HS-5 (cell line): ENCODE data around the gene PLEKHG2.
A peak's percentile ranks its signal among the peaks of the same experiment; 100 is the strongest.

Experiments used
- DNase-seq: peaks from one replicate; pipeline ENCODE4 v3.0.0-alpha.2; 2012; ENCODE audit warnings: low read depth

PLEKHG2 gene

DNA sequence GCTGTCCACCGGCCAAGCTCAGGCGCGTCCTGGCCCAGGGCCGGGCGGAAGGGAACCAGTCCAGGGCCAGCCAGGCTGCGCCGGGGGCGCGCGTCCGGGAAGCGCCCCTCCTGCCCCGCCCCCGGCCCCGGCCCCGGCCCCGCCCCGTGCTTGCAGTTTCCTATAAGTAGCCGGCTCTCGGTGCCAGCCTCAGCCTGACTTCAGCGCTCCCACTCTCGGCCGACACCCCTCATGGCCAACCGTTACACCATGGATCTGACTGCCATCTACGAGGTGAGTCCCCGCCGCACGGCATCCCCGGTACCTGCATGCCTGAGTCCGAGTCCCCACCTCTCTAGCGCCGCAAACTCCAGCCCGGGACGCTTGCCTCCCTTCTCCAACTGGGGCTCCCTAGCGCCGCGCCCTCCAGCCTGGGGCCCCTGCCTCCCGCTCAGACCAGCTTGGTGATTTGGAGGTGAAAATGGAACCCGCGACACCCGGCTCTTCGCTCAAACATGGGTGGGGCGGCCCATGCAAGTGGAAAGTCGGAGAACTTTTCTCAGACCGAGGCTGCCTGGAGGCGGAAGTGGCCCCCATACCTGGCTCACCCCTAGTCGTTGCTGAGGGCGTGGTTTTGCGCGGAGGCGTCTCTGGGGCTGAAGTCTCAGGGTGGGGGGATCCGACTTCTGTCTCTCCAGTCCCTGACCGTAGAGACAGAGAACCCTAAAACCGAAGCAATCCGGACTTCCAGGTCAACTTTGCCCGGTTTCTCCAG lies 5.6 kb upstream of the PLEKHG2 start, which contains the start of gene ZFP36:
Gene ZFP36 (plus strand): TSS at position 192 of the 754 bp plus-strand sequence. CDS start 58 bp downstream, at position 250.
- no peak for DNase-seq

- no peak for DNase-seq
These were observed 5.1 kb upstream of the PLEKHG2 start for GRCh38 chr19:39407410-39407659.

GRCh38 chr19:39407660-39408391 lies 4.6 kb upstream of the PLEKHG2 start:
- no peak for DNase-seq

GRCh38 chr19:39408392-39409207 lies 3.9 kb upstream of the PLEKHG2 start:
- DNase-seq: no peak

DNA sequence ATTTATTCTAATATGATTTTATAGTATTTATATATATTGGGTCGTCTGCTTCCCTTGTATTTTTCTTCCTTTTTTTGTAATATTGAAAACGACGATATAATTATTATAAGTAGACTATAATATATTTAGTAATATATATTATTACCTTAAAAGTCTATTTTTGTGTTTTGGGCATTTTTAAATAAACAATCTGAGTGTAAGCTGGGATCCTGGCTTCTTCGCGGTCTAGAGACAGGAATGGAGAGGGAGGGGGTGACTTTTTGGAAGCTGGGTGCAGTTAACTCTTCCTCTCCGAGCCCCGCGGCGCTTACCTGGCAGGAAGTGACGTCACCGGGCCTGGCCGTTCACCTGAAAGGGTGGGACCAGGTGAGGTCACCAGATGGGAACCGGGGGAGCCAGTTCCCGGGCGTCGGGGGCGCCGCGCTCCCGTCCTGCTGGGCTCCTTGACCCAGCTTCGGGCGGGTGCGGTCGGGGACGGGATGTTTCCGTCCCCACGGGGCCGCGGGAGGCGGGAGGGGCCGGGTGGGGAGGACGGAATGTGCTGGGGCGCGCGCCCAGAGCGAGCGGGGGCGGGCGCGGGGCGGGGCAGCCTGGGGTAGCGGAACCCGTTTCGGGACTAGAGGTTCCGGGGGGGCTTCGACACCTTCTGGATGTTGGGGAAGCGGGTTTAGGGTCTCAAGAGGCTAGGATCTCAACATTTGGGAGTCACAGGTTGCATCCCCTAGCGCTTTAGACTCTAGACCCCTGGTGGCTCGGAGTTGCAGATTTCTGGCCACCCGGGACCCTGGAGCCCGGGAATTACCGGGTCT lies 3.1 kb upstream of the PLEKHG2 start:
- no peak for DNase-seq

- no peak for DNase-seq
These were observed 2.2 kb upstream of the PLEKHG2 start for GRCh38 chr19:39410017-39410830.

DNA sequence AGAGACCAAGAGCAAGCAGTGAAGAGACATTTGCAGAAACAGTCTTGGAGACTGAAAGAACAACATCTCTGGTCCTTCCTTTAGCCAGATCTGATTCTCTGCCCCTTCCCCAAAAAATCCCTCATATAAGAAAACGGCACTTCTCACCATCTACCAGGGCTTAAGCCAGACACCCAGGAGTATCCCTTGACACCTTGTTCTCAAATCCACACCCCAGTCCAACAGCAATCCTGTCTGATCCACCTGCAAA lies 1.7 kb upstream of the PLEKHG2 start:
- DNase-seq: no peak

- no peak for DNase-seq
These were observed 1.2 kb upstream of the PLEKHG2 start for GRCh38 chr19:39411081-39411831.

GRCh38 chr19:39411832-39412099 lies 703 bp upstream of the PLEKHG2 start:
- DNase-seq: peak; percentile 92

GRCh38 chr19:39412867-39413271 lies 400 bp downstream of the PLEKHG2 start:
- no peak for DNase-seq

DNA sequence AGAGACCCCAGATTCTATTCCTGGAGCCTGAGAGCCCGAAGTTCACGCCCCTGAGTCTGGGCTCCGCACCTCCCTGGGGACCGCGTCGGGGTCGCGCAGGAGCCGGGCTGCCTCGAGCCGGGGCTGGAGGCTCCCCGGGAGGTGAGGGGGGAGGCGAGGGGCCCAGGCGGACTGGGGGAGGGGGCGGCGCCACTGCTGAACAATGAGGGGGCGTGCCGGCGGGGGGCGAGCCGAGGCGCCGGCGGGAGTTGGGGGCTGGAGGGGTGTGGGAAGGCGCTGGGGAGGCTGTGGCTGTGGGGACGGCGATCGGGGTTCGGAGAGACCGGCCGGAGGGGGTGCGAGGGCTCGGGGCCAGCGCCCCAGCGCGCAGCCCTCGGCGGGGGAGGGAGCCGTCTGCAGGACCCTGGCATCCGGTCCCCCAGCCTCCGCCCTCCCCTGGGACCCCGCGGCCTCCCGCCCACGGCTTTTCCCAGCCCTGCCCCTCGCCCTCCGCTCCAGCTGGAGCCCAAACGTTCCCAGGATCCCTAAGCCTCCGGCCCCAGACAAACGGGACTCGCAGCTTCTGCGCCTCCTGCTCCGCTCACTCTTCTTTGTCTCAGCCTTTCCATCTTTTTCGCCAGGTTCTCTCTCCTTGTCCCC lies 922 bp downstream of the PLEKHG2 start:
- DNase-seq: no peak

DNA sequence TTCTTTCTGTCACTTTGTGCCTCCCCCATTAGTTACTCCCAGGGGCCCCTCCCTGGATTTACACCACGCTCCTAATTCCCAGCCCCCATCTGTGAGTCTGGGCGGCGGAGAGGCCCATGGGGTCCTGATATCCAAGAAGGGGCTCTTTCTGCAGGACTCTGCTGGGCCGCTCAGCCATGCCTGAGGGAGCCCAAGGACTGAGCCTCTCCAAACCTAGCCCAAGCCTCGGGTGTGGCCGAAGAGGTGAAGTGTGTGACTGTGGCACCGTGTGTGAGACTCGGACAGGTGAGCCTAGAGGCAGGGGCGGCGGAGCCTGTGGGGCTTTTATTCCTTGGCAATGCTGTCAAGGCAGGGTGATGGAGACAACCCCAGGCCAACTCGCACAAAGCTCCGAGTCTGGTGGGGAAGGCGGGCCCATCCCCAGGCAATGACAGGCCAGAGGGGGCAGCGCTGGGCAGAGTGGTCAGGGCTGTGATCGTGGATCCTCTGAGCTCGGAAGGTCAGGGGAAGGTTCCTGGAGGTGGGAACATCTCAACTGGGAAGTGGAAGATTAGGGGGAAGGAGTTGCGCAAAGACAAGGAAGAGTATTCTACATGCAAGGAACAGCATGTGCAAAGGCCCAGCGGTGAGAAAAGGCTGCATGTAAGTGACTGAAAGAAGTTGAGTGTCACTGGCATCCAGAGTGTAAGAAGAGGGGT lies 1.6 kb downstream of the PLEKHG2 start:
- DNase-seq: no peak

- no peak for DNase-seq
These were observed 2.9 kb downstream of the PLEKHG2 start for GRCh38 chr19:39415111-39416046.

DNA sequence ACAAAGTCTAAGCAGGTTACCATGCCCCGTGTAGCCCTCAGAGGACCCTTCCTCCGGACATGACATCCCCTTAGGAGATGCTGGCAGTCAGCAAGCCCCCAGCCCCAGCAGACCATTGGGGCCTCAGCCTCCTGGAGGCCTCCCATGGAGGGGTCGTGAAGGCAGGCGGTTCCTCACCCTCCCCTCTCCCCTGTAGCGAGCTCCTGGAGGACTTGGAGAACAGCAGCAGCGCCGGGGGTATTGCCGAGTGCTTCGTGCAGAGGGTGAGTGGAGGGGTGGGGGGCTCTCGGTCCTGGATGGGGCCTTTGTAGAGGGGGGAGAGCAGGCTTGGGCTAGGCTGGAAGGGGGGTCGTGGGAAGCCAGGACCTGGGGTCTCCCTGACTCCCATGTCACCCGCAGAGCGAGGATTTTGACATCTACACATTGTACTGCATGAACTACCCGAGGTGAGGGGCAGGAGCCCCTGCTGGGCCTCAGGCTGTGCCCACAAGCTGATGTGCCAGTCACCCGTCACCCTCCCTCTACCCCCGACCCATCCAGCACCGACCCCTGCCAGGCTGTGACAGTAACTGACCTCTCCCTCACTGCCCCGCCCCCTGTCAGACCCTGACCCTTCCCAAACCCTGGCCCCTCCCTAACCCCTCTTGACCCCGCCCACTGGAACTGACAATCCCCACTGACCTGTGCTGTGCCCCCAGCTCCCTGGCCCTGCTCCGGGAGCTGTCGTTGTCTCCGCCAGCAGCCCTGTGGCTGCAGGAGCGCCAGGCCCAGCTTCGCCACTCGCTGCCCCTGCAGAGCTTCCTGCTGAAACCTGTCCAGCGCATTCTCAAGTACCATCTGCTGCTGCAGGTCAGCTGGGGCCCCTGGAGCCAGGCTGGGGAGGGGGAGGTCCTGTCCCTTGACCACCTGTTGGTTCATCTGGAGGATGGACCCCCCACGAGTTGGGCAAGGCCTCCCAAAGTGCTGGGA lies 4.0 kb downstream of the PLEKHG2 start:
- DNase-seq: no peak

GRCh38 chr19:39417463-39418181 lies 5.2 kb downstream of the PLEKHG2 start:
- DNase-seq: no peak

- no peak for DNase-seq
These were observed 6.5 kb downstream of the PLEKHG2 start for GRCh38 chr19:39419003-39419402.

DNA sequence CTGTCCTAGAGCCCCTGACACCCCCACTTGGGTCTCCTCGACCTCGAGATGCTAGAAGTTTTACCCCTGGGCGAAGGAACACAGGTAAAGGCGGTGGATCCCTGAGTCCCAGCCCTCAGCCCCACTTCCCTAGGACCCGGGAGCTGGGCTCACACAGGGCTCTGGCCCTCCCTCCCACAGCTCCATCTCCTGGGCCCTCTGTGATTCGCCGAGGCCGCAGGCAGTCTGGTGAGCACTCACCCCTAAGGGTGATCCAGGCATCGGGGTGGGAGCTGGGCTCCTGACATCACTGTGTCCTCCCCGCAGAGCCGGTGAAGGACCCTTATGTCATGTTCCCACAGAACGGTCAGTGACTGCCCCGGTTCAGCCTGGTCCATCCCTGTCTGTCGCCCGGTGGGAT lies 8.3 kb downstream of the PLEKHG2 start:
- no peak for DNase-seq
